ENCODE results near the gene FNBP1.

- no peak for TF ChIP-seq CTCF (conservative IDR thresholded peaks at IDR 0.05)
- TF ChIP-seq ZFX (IDR thresholded peaks at IDR 0.05) = no peak
Observed at GRCh38 chr9:129953736-129954135, 89.3 kb downstream of the FNBP1 start.
